ENCODE data around the gene MKNK1. TPM values are rescaled to one million over a fixed set of nuclear protein-coding genes. Genes with fewer than 3 reads are reported as not detected.

Gene MKNK1
- polyA plus RNA-seq, 1 donor, result 40.9 TPM

- no CpG with 5 or more reads among the region's 7 CpGs for WGBS (ENCODE audit: insufficient coverage, low lambda C conversion rate)
- Histone ChIP-seq H3K4me1 (ENCODE audit: control insufficient read depth, insufficient read depth, low read length) (no peaks in the 10 kb centered on the region), H3K9me3 (ENCODE audit: control insufficient read depth, low read depth, low read length) (no peaks in the 10 kb centered on the region), H3K4me3 (ENCODE audit: low read length) (no peak overlapping the region), H3K36me3 (ENCODE audit: control insufficient read depth, insufficient read depth, low read length) (peaks cover 48% of the 10 kb centered on the region), H3K27ac (ENCODE audit: low read length) (no peak overlapping the region), H3K27me3 (ENCODE audit: control insufficient read depth, insufficient read depth, low read length) (no peaks in the 10 kb centered on the region)
- DNase-seq, result no peak
Measured at GRCh38 chr1:46582972-46583371, 21.1 kb downstream of the MKNK1 start.

DNA sequence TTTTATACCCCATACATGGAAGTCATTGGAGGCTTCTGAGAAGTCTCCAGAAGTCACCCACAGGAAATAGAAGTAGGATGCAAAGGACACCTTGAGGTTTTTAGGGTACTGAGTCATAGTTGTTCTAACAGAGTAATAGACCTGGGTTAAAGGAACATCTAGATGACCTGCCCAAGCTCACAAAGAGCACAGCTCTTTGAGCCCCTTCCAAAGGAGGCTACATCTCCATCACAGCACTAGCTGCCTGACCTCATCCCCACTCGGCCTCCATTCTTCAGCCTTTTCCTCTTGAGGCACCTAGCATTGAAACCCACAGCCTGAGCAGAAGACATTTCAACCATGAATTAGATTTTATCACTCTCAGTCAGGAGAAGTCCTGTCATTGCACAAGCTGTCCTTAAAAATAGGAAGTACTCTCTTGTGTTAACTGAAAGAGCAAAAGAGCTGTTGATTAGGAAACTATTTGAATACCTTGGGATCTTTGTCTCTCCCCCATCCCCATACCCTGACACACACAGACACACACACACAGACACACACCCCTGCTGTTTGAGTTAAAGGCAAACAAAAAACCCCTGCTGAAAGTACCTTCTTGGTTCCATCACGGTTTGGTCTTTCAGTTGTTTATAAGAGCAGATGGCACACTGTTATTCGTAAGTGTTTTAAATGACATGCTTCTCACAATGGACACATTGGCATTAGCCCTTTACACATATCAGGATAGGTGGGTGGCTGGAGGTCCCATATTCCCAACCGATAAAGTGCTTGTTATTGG is 22.2 kb downstream of the MKNK1 start:
- no peak overlapping the region for H3K27ac ChIP-seq (ENCODE audit: low read length)
- H3K9me3 ChIP-seq (ENCODE audit: control insufficient read depth, low read depth, low read length), result no peaks in the 10 kb centered on the region
- WGBS (ENCODE audit: insufficient coverage, low lambda C conversion rate), result 100% methylated on average over 2 of the region's 4 CpGs
- H3K4me1 ChIP-seq (ENCODE audit: control insufficient read depth, insufficient read depth, low read length), result no peaks in the 10 kb centered on the region
- H3K36me3 ChIP-seq (ENCODE audit: control insufficient read depth, insufficient read depth, low read length), result peaks cover 52% of the 10 kb centered on the region
- DNase-seq, result no peak
- no peak overlapping the region for H3K4me3 ChIP-seq (ENCODE audit: low read length)
- no peaks in the 10 kb centered on the region for H3K27me3 ChIP-seq (ENCODE audit: control insufficient read depth, insufficient read depth, low read length)

DNA sequence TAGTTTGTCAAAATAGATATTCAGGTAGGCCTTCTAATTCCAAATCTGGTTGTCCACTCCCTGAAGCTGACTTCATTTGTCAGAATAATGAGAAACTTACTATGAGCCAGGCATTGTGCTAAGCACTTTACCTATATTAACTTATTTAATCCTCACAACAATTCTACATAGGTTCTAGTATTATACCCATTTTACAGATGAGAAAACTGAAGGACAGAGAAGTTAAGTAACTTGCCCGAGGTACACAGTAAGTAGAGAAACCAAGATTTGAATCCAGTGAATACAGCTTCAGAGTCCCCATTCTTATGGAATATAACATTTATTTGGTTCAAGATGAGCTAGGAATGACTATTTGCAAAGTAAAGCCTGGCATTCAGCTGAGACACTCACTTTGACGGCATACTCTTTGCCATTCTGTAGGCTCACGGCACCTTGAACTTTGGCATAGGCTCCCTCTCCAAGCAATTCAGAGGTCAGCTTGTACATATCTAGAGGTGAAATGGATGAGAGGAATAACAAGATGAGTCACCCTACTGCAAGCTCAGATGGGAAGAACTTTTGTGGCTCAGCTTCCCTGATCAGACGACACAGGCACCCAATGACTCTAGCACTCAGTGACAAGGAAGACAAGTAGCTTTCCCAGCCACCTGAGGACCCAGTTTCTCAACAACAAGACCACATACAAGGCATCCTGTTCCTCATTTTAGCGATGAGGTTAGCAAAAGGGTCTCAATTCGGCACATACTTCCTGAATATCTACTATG is 23.7 kb downstream of the MKNK1 start:
- no peaks in the 10 kb centered on the region for H3K27me3 ChIP-seq (ENCODE audit: control insufficient read depth, insufficient read depth, low read length)
- H3K4me1 ChIP-seq (ENCODE audit: control insufficient read depth, insufficient read depth, low read length), result no peaks in the 10 kb centered on the region
- peaks cover 54% of the 10 kb centered on the region for H3K36me3 ChIP-seq (ENCODE audit: control insufficient read depth, insufficient read depth, low read length)
- no peaks in the 10 kb centered on the region for H3K9me3 ChIP-seq (ENCODE audit: control insufficient read depth, low read depth, low read length)
- no peak for DNase-seq
- H3K4me3 ChIP-seq (ENCODE audit: low read length), result no peak overlapping the region
- WGBS (ENCODE audit: insufficient coverage, low lambda C conversion rate), result 100% methylated on average over 1 of the region's 6 CpGs
- H3K27ac ChIP-seq (ENCODE audit: low read length), result no peak overlapping the region

DNA sequence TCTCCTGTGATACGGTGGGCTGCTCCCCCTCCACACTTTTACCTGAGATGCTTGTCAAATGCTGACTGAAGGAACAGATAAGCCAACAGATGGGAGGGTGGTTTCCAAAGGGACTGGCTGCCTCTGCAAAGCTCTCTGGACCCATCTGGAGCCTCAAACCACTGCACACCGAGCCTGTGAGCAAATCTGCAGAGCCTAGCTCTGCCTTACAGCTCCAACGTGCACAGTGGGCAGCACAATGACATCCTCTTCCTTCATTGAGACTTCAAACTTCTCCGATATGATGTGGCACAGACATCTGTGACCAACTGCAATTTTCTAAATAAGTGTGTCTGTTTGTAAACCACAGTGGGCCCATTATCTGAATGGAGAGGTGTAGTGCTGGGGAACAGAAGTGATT is 26.4 kb downstream of the MKNK1 start:
- DNase-seq, result no peak
- H3K27me3 ChIP-seq (ENCODE audit: control insufficient read depth, insufficient read depth, low read length), result no peaks in the 10 kb centered on the region
- H3K9me3 ChIP-seq (ENCODE audit: control insufficient read depth, low read depth, low read length), result no peaks in the 10 kb centered on the region
- no peaks in the 10 kb centered on the region for H3K4me1 ChIP-seq (ENCODE audit: control insufficient read depth, insufficient read depth, low read length)
- peaks cover 40% of the 10 kb centered on the region for H3K36me3 ChIP-seq (ENCODE audit: control insufficient read depth, insufficient read depth, low read length)
- no peak overlapping the region for H3K4me3 ChIP-seq (ENCODE audit: low read length)
- no CpG with 5 or more reads among the region's 4 CpGs for WGBS (ENCODE audit: insufficient coverage, low lambda C conversion rate)
- no peak overlapping the region for H3K27ac ChIP-seq (ENCODE audit: low read length)

DNA sequence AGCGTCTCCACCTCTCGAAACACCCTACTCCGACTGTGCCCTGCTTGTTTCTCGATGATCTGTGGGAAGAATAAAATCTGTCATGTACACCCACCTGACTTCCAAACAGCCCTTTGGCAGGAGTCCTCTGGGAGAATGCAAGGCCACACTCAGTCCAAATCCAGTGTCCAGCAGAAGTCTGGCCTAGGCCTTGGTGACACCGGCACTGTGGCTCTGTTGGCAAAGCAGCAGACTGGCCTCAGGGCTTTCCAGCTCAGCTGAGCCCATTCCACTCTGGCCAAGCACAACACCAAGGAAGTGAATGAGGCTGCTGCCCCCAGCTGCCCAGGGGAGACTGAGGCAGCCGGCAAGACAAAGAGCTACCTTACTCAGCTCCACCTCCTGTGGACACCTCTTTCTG is 27.5 kb downstream of the MKNK1 start:
- no CpG with 5 or more reads among the region's 6 CpGs for WGBS (ENCODE audit: insufficient coverage, low lambda C conversion rate)
- no peaks in the 10 kb centered on the region for H3K4me1 ChIP-seq (ENCODE audit: control insufficient read depth, insufficient read depth, low read length)
- no peaks in the 10 kb centered on the region for H3K9me3 ChIP-seq (ENCODE audit: control insufficient read depth, low read depth, low read length)
- no peak for DNase-seq
- no peak overlapping the region for H3K4me3 ChIP-seq (ENCODE audit: low read length)
- no peak overlapping the region for H3K27ac ChIP-seq (ENCODE audit: low read length)
- H3K36me3 ChIP-seq (ENCODE audit: control insufficient read depth, insufficient read depth, low read length), result peaks cover 34% of the 10 kb centered on the region
- no peaks in the 10 kb centered on the region for H3K27me3 ChIP-seq (ENCODE audit: control insufficient read depth, insufficient read depth, low read length)

DNA sequence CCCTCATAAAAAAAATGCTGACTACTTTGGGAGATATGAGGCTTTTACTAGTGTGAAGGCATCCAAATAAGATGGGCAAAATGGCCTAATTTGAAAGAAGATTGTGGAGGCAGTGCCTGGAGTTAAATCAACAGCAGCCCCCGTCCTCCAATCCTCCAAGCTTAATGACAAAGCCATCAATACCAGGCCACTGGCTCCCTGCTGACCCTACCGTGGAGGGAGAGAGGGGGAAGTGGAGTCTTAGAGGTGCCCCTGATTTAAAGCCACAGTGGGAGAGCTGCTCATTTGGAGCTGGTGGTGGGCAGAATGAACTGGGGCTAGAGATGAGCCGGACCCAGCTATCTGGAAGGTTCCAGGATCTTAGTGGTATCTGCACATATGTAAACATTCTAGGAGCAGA is 28.3 kb downstream of the MKNK1 start:
- H3K4me3 ChIP-seq (ENCODE audit: low read length), result no peak overlapping the region
- H3K4me1 ChIP-seq (ENCODE audit: control insufficient read depth, insufficient read depth, low read length), result no peaks in the 10 kb centered on the region
- H3K27ac ChIP-seq (ENCODE audit: low read length), result no peak overlapping the region
- no CpG with 5 or more reads among the region's 3 CpGs for WGBS (ENCODE audit: insufficient coverage, low lambda C conversion rate)
- no peaks in the 10 kb centered on the region for H3K27me3 ChIP-seq (ENCODE audit: control insufficient read depth, insufficient read depth, low read length)
- no peak for DNase-seq
- no peaks in the 10 kb centered on the region for H3K9me3 ChIP-seq (ENCODE audit: control insufficient read depth, low read depth, low read length)
- peaks cover 34% of the 10 kb centered on the region for H3K36me3 ChIP-seq (ENCODE audit: control insufficient read depth, insufficient read depth, low read length)

DNA sequence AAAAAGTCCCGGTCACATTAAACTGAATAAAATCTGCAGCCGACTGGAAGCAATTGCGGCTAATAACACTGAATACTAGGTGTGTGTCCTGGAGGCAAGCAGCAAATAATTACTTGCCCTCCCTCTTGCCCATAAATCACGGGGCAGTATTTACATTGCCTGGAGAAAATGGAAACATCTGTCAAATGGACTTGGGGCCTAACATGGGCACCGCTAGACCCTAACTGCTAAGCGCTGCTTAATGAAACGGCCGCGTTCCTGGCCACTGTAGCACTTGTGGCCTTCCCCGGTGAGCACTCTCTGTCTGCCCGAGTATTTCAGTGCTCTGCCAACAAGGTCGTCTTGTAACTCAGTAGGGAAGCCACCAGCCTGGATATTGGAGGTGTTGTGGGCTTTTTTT is 28.8 kb downstream of the MKNK1 start:
- WGBS (ENCODE audit: insufficient coverage, low lambda C conversion rate), result no CpG with 5 or more reads among the region's 12 CpGs
- Histone ChIP-seq H3K27ac (ENCODE audit: low read length) (no peak overlapping the region), H3K4me3 (ENCODE audit: low read length) (no peak overlapping the region), H3K27me3 (ENCODE audit: control insufficient read depth, insufficient read depth, low read length) (no peaks in the 10 kb centered on the region), H3K4me1 (ENCODE audit: control insufficient read depth, insufficient read depth, low read length) (no peaks in the 10 kb centered on the region), H3K9me3 (ENCODE audit: control insufficient read depth, low read depth, low read length) (no peaks in the 10 kb centered on the region), H3K36me3 (ENCODE audit: control insufficient read depth, insufficient read depth, low read length) (peaks cover 35% of the 10 kb centered on the region)
- no peak for DNase-seq

DNA sequence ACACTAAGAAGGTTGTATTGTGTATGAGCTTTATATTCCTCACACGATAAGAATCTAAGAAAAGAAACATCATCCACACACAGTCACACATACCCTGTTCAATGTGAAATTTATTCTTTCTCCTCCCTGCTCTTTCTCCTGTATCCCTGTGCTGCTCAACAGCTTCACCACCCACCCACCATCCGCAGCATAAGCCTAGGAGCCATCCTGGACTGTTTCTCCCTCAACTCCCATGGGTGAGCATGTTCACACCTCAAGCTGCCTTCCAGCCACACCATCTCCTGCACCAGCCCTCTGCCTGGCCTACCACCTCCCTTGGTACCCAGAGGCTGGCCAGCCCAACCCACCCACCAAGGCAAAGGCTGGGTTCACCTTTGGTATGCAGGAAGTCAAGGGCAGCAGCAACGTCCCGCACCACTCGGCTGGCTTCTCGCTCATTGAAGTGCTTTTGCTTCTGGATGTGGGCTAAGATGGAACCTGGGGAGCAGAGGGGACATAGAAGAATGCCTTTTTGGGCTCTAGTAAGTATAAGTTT is 32.3 kb downstream of the MKNK1 start:
- Histone ChIP-seq H3K27ac (ENCODE audit: low read length) (no peak overlapping the region), H3K9me3 (ENCODE audit: control insufficient read depth, low read depth, low read length) (no peaks in the 10 kb centered on the region), H3K36me3 (ENCODE audit: control insufficient read depth, insufficient read depth, low read length) (peaks cover 26% of the 10 kb centered on the region), H3K4me3 (ENCODE audit: low read length) (no peak overlapping the region), H3K27me3 (ENCODE audit: control insufficient read depth, insufficient read depth, low read length) (no peaks in the 10 kb centered on the region), H3K4me1 (ENCODE audit: control insufficient read depth, insufficient read depth, low read length) (no peaks in the 10 kb centered on the region)
- WGBS (ENCODE audit: insufficient coverage, low lambda C conversion rate), result no CpG with 5 or more reads among the region's 6 CpGs
- no peak for DNase-seq

DNA sequence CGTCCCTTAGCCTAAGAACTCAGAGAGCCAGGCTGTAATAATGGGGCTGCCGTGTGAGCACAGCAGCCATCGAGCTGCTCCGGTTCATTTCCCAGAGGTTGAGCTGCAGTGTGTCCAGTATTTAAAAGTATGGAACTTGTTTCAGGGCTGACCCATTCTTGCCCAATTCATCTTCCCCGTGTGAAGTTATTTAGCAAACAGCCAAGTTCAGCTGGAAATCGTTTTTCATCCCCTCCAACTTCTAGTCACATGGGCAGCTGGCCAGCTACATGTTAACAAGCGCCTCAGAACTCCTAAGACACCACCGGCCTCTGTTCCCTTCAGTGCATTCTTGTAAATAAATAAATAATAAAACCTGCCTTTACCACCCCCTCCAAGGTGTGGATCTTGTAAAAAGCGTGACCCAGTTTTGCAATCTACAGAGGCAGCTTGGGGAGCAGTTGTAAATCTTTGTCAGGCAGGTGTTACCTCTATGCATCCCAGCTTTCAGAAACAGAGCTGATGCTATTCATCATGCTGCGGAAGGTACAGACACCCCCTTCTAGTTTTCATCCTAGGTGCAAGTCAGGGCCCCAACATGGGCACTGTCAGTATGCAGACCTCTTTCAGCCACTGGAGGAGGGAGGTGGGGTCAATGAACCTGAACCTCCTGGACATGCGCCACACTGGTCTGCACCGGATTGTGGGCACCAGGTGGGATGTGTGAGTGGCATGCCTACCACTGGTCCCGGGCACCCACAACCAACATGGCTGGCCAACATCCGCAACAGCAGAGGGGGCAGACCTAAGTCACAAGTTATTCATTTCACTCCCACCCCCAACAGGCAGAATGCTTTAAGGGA is 34.0 kb downstream of the MKNK1 start:
- peaks cover 19% of the 10 kb centered on the region for H3K36me3 ChIP-seq (ENCODE audit: control insufficient read depth, insufficient read depth, low read length)
- no peak for DNase-seq
- no peaks in the 10 kb centered on the region for H3K4me1 ChIP-seq (ENCODE audit: control insufficient read depth, insufficient read depth, low read length)

DNA sequence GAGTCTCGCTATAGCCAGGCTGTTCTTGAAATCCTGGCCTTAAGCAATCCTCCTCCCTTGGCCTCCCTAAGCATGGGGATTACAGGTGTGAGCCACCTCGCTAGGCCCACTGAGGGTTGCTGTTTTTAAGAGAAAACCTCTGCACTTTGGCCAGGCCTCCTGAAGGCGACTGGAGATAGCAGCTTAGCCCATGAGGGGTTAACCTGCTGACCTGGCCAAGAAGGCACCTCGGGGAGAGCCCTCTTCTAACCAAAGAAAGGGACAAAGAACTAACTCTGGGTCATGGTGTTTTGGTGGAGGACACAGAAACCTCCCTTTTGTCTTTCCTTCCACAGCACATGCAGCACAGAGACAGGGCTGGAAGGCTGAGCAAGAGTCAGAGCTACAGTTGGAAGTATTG is 35.0 kb downstream of the MKNK1 start:
- Histone ChIP-seq H3K4me3 (ENCODE audit: low read length) (no peak overlapping the region), H3K4me1 (ENCODE audit: control insufficient read depth, insufficient read depth, low read length) (no peaks in the 10 kb centered on the region), H3K27me3 (ENCODE audit: control insufficient read depth, insufficient read depth, low read length) (no peaks in the 10 kb centered on the region), H3K27ac (ENCODE audit: low read length) (no peak overlapping the region), H3K9me3 (ENCODE audit: control insufficient read depth, low read depth, low read length) (no peaks in the 10 kb centered on the region), H3K36me3 (ENCODE audit: control insufficient read depth, insufficient read depth, low read length) (peaks cover 28% of the 10 kb centered on the region)
- no CpG with 5 or more reads among the region's 4 CpGs for WGBS (ENCODE audit: insufficient coverage, low lambda C conversion rate)
- DNase-seq, result no peak

More for the DNA sequence above, 34.0 kb downstream of the MKNK1 start:
- H3K4me3 ChIP-seq (ENCODE audit: low read length), result no peak overlapping the region
- H3K9me3 ChIP-seq (ENCODE audit: control insufficient read depth, low read depth, low read length), result no peaks in the 10 kb centered on the region
- 100% methylated on average over 2 of the region's 14 CpGs for WGBS (ENCODE audit: insufficient coverage, low lambda C conversion rate)
- no peaks in the 10 kb centered on the region for H3K27me3 ChIP-seq (ENCODE audit: control insufficient read depth, insufficient read depth, low read length)
- H3K27ac ChIP-seq (ENCODE audit: low read length), result no peak overlapping the region
